Vagina (tissue), 2 donors: Measurements from ENCODE around the gene HHATL.

Source experiments
- POLR2A ChIP-seq, 2 donors: fragments of 450-650 bp; IDR thresholded peaks; one replicate each; pipeline ENCODE4 v1.6.1; 2017; ENCODE audit warnings: antibody characterized with exemption in 2 of 2, mild to moderate bottlenecking in 2 of 2, moderate library complexity in 2 of 2
- TF ChIP-seq, protein P1 (sequence below), 3 experiments: fragments of 450-650 bp in 2 of 3; fragments of 200-600 bp in 1 of 3; sonication (generic) in 1 of 3; IDR thresholded peaks; one replicate each; pipeline ENCODE4 v1.5.1; 2017 to 2019; ENCODE audit warnings: antibody characterized with exemption in 3 of 3, mild to moderate bottlenecking in 2 of 3, moderate library complexity in 2 of 3

DNA sequence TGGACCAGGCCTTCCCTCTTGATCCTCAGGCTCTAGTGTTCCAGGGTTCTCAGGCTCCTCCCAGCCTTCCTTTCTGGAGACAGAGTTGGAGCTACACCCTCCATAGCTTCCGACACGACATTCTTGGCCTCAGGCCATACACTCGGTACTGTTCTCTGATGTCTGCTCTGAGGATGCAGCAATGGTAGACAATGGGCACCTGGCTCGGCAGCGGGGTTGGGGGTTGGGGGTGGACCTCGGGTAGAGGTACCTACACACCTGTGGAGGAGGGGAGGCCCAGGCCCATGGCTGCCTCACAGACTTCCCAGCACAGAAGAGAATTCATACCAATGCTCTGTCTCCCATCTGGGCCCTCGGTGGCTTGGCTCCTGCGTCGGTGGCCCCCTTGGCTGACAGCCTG is 49.0 kb upstream of the HHATL start:
- TF ChIP-seq, protein P1, sequence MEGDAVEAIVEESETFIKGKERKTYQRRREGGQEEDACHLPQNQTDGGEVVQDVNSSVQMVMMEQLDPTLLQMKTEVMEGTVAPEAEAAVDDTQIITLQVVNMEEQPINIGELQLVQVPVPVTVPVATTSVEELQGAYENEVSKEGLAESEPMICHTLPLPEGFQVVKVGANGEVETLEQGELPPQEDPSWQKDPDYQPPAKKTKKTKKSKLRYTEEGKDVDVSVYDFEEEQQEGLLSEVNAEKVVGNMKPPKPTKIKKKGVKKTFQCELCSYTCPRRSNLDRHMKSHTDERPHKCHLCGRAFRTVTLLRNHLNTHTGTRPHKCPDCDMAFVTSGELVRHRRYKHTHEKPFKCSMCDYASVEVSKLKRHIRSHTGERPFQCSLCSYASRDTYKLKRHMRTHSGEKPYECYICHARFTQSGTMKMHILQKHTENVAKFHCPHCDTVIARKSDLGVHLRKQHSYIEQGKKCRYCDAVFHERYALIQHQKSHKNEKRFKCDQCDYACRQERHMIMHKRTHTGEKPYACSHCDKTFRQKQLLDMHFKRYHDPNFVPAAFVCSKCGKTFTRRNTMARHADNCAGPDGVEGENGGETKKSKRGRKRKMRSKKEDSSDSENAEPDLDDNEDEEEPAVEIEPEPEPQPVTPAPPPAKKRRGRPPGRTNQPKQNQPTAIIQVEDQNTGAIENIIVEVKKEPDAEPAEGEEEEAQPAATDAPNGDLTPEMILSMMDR (IDR thresholded peaks at IDR 0.05), result no peak
- no peak for TF ChIP-seq POLR2A (IDR thresholded peaks at IDR 0.05)
